Inferior parietal cortex (tissue), 1 donor: ENCODE measurements around the gene EIF4B.
A peak's percentile ranks its signal among the peaks of the same experiment; 100 is the strongest.
"Not testable (repeated sequence)": the region's sequence is repeated elsewhere in the genome, so short reads cannot be mapped to it uniquely, and the experiment has no call there.

Source experiments
- DNase-seq: peaks from one replicate; pipeline ENCODE4 v3.0.0-alpha.2; 2016; ENCODE audit errors: extremely low spot score

Gene EIF4B

GRCh38 chr12:52993558-52993869, 12.7 kb upstream of the EIF4B start:
- no peak for DNase-seq

GRCh38 chr12:53004178-53004577, 2.1 kb upstream of the EIF4B start:
- DNase-seq = no peak

DNA sequence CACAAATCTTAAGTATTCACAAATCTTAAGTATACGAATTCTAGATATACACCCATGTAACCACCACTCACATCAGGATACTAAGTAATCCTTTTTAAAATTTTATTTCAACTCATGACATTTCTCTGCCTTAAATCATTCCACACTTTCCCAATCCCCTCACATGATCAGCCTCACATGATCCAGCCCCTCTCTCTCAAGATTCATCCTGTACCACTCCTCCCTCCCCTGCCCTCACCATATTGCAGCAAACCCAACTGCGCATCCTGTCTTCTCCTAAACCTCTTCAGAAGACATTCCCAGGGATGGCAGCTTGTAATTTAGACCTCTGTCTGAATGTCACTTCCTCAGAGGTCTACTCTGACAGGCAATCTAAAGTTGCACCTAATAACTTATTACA, 1.7 kb upstream of the EIF4B start:
- no peak for DNase-seq

DNA sequence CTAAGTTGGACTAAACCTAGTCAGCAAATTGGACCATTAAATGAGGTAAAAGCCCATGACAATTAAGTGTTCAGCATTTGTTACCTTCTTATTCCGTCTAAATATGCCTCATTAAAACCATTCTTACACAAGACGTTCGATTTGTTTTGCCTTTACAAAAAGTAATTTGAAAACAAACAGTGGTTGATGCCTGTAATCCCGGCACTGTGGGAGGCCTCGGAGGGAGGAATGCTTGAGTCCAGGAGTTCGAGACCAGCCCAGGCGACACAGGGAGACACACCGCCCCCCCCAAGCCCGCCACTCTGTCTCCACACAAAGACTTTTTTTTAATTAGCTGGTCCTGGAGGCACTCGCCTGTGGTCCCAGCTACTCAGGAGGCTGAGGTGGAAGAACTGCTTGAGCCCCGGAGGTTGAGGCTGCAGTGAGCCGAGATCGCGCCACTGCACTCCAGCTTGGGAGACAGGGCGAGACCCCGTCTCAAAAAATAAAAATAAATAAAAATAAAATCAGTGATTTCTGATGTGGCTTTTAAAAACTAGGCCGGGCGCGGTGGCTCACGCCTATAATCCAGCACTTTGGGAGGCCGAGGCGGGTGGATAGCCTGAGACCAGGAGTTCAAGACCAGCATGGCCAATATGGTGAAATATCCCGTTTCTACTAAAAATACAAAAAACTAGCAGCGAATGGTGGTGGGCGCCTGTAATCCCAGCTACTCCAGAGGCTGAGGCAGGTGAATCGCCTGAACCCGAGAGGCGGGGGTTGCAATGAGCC, 856 bp upstream of the EIF4B start:
- DNase-seq = no peak

GRCh38 chr12:53006810-53007309, 604 bp downstream of the EIF4B start:
- DNase-seq = peak; percentile 64

GRCh38 chr12:53007343-53007742, 1.1 kb downstream of the EIF4B start:
- no peak for DNase-seq

- not testable (repeated sequence) for DNase-seq
Observed at GRCh38 chr12:53008760-53009159, 2.5 kb downstream of the EIF4B start.

DNA sequence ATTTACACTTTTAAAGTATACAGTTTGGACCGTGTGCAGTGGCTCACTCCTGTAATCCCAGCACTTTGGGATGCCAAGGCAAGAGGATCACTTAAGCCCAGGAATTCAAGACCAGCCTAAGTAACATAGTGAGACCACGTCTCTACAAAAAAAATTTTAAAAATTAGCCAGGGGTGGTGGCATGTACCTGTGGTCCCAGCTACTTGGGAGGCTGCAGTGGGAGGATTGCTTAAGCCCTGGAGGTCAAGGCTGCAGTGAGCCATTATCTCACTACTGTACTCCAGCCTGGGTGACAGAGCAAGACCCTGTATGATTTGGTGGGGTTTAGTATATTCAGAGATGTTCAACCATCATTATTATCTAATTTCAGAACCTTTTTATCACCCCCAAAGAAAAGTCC, 4.7 kb downstream of the EIF4B start:
- no peak for DNase-seq

- DNase-seq = no peak
Observed at GRCh38 chr12:53011889-53012288, 5.6 kb downstream of the EIF4B start.

GRCh38 chr12:53012928-53013327, 6.7 kb downstream of the EIF4B start:
- no peak for DNase-seq

- no peak for DNase-seq
Observed at GRCh38 chr12:53014709-53015108, 8.5 kb downstream of the EIF4B start.

DNA sequence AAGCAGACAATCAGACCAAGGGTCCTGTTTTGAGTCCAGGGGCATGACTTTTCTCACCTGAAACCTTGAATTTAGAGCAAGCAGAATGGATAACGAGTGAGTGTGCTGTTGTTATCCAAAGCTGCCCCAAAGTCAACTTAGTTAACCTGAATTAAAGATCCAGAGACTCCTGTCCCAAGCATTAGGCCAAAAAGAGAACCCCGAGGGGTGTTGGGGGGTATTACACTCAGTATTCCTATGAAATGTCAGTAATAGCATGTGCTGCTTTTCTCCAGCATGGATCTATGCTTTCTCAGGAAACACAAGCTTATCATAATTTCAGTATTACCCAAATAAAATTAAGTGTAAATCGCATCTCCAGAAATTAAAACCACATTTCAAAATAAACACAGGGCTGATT, 19.0 kb downstream of the EIF4B start:
- DNase-seq = no peak

GRCh38 chr12:53027014-53027413, 20.8 kb downstream of the EIF4B start:
- DNase-seq = not testable (repeated sequence)

DNA sequence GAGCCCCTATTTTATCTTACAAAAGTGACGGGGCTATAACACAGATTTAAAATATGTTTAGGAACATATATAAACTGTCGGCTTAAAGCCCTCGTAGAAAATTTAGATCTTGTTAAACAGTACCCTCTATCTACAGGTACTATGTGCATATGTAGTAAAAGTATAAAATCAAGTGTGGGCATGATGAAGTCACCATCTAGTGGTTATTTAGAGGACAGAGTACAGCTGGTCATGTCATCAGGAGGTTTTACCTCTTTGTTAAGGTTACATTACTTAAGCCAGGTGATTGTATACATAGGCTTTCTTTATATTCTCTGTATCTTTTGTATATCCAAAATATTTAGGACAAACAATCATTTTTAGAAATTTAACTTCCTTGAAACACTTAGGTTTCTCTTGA, 25.4 kb downstream of the EIF4B start:
- no peak for DNase-seq

DNA sequence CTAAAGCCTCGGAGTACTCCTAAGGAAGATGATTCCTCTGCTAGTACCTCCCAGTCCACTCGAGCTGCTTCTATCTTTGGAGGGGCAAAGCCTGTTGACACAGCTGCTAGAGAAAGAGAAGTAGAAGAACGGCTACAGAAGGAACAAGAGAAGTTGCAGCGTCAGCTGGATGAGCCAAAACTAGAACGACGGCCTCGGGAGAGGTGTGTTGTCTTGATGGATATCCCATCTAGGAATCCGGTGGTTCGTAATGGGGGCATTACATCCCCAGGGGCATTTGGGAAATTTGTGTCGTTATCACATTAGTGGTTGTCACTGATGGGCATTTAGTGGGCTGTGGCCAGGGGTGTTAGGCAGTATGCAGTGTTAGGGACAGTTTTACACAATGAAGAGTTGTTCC, 27.6 kb downstream of the EIF4B start:
- DNase-seq = not testable (repeated sequence)

GRCh38 chr12:53034459-53034858, 28.2 kb downstream of the EIF4B start:
- DNase-seq = no peak

DNA sequence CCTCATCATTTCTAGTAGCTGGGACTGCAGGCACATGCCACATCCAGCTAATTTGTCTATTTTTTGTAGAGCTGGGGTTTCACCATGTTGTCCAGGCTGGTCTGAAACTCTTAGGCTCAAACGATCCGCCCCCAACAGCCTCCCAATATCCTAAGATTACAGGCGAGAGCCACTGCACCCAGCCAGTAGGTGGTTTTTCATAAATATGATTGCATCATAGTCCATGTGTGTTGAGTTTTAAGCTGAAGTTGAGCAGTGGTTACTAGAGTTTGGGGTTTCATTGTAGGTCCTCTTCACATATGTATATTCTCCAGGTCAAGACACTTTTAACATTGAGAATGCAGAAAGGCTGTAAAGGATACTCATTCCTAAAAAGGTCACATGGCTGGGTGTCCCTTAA, 30.5 kb downstream of the EIF4B start:
- DNase-seq = no peak

DNA sequence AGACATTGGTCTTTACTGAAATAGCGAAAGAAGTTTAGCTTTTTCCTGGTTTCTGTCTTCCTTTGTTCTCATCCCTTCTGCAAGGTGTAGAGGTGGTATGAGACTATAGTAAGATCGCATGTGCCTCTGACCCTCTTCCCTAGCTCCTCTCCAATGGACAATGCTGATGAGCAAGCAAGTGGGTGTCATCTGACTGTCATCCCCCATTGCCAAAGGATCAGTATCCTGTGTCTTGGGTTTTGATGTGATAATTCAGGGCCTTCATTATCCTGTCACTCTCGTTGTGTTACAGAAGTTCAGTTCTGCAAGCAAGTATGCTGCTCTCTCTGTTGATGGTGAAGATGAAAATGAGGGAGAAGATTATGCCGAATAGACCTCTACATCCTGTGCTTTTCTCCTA, 33.6 kb downstream of the EIF4B start:
- DNase-seq = no peak

- DNase-seq = no peak
Observed at GRCh38 chr12:53042607-53043454, 36.6 kb downstream of the EIF4B start.

DNA sequence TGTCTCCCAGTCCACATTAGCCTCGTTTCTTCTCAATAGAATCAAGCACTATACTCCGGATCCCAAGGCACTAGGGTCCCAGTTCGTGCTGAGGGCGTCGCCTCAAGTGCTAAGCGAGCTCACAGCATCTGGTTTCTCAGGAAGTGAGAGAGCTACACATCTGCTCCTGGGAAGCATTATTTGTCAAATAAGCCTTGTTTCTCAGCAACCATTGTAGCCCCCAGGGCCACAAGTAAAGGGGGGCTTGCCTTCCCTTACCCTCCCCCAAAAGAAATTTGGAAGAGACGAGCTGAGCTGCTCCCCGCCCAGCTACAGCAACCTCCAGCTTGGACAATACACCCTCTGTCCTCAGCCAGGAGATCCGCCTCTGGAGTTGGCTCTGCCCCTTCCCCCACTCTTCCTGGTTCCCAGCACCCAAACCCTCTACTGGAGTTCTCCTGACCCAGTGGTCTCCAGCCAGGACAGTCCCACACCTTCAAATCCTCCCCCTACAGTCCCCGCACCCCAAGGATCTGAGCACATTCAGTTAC, 37.9 kb downstream of the EIF4B start:
- DNase-seq = no peak

DNA sequence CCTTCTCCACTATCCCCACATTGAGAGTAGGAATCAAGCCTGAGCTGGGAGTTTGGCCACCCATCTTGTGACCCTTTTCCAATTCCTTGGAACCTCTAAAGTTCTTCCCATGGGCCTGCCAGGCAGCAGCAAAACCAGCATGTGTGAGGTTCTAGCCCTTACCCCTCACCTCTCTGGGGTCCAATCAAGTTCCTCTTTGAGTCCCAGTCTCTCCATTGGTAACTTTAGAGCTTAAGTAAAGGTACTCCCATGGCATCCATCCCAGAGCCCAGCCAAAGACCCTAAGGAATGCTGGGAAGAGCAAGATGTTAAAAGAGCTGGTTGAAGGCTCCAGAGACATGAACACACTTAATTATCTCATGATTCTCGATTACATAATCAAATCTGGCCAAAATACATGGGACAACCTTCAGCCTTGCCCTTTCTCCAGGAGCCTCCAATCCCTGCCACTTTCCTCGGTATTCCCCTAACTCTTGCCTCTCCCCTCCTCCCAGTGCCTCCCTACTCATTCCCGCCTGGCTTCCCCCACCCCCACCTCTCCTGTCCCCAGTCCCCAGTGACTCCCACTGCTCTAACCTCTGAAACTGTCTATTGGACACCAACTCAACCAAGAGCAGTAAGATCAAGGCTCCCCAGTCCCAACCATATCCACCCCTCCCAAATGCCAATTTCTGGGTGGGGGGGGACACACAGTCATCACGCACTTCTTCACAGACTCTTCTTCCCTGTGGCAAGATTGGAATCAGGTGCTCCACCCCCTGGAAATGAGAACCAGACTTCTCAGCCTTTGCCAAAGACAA, 38.8 kb downstream of the EIF4B start:
- no peak for DNase-seq

GRCh38 chr12:53045696-53046045, 39.4 kb downstream of the EIF4B start:
- no peak for DNase-seq
